Karpas-422 (cell line): Measurements from ENCODE around the gene AKAP13. TPM values are rescaled to one million over a fixed set of nuclear protein-coding genes. Genes with fewer than 3 reads are reported as not detected.
"Not testable (repeated sequence)": the region's sequence is repeated elsewhere in the genome, so short reads cannot be mapped to it uniquely, and the experiment has no call there.

Experiments used
- DNase-seq: peaks from one replicate; pipeline ENCODE4 v3.0.0-alpha.2; 2015
- H2AFZ ChIP-seq: fragments of 200-600 bp; sonication (generic); 2 replicates; pipeline ENCODE4 v1.6.1; 2014; ENCODE audit warnings: antibody characterized with exemption, low read length, mixed read lengths
- H3K27ac ChIP-seq: fragments of 200-600 bp; sonication (generic); 2 replicates; pipeline ENCODE4 v1.5.1; 2014; ENCODE audit warnings: mild to moderate bottlenecking, low read length, moderate library complexity
- H3K27me3 ChIP-seq: fragments of 200-600 bp; sonication (generic); 2 replicates; pipeline ENCODE4 v1.6.1; 2014; ENCODE audit warnings: low read length, mixed read lengths
- H3K36me3 ChIP-seq: fragments of 200-600 bp; sonication (generic); 2 replicates; pipeline ENCODE4 v1.6.1; 2014; ENCODE audit warnings: low read length, mixed read lengths; ENCODE audit not compliant: insufficient read depth
- H3K4me1 ChIP-seq: fragments of 200-600 bp; sonication (generic); 2 replicates; pipeline ENCODE4 v1.6.1; 2014; ENCODE audit warnings: mild to moderate bottlenecking, low read length, mixed read lengths
- H3K4me2 ChIP-seq: fragments of 200-600 bp; sonication (generic); 2 replicates; pipeline ENCODE4 v1.6.1; 2014; ENCODE audit warnings: low read length, low read depth, mild to moderate bottlenecking; ENCODE audit not compliant: poor library complexity, severe bottlenecking
- H3K4me3 ChIP-seq: fragments of 200-600 bp; sonication (generic); 2 replicates; pipeline ENCODE4 v1.5.1; 2014; ENCODE audit warnings: mild to moderate bottlenecking, antibody characterized with exemption, low read length, mixed read lengths
- H3K79me2 ChIP-seq: fragments of 200-600 bp; sonication (generic); 2 replicates; pipeline ENCODE4 v1.6.1; 2014; ENCODE audit warnings: mild to moderate bottlenecking, low read length, mixed read lengths
- H3K9ac ChIP-seq: fragments of 200-600 bp; sonication (generic); 2 replicates; pipeline ENCODE4 v1.6.0; 2014; ENCODE audit warnings: low read length
- H3K9me2 ChIP-seq: fragments of 200-600 bp; sonication (generic), shearing (Covaris generic); replicated peaks from 2 replicates; pipeline ENCODE4 v1.6.0; 2014; ENCODE audit warnings: mild to moderate bottlenecking, low read length, moderate library complexity; ENCODE audit not compliant: insufficient read depth
- H3K9me3 ChIP-seq: fragments of 300-700, 200-600 bp; sonication (generic); 2 replicates; pipeline ENCODE4 v1.6.1; 2014; ENCODE audit warnings: low read length, mixed read lengths
- H4K20me1 ChIP-seq: fragments of 200-600 bp; sonication (generic); 2 replicates; pipeline ENCODE4 v1.6.1; 2014; ENCODE audit warnings: mild to moderate bottlenecking, antibody characterized with exemption, low read length, low read depth; ENCODE audit not compliant: insufficient read depth
- total RNA-seq: library from RNA; depleted of rRNA; stranded (reverse); fragments of >200 nt; shearing (Covaris generic); gene quantifications from 2 replicates; pipeline ENCODE4 v1.2.3, GENCODE V29; 2014; ENCODE audit warnings: low replicate concordance

The AKAP13 gene
- total RNA-seq, 1 experiment from 2014 or later, result 166 TPM

- Histone ChIP-seq H4K20me1 (no peaks in the 10 kb centered on the region), H3K36me3 (no peaks in the 10 kb centered on the region), H3K27me3 (no peaks in the 10 kb centered on the region), H3K4me3 (peak overlapping the region; percentile 58), H3K4me2 (peak overlapping the region; percentile 78), H3K9ac (peak overlapping the region; percentile 66), H3K27ac (peak overlapping the region; percentile 96), H2AFZ (no peak overlapping the region), H3K79me2 (peaks cover 94% of the 10 kb centered on the region), H3K9me2 (no peaks in the 10 kb centered on the region), H3K9me3 (no peaks in the 10 kb centered on the region), H3K4me1 (peaks cover 96% of the 10 kb centered on the region)
- no peak for DNase-seq
Measured at GRCh38 chr15:85475711-85476110, 95.3 kb downstream of the AKAP13 start.

DNA sequence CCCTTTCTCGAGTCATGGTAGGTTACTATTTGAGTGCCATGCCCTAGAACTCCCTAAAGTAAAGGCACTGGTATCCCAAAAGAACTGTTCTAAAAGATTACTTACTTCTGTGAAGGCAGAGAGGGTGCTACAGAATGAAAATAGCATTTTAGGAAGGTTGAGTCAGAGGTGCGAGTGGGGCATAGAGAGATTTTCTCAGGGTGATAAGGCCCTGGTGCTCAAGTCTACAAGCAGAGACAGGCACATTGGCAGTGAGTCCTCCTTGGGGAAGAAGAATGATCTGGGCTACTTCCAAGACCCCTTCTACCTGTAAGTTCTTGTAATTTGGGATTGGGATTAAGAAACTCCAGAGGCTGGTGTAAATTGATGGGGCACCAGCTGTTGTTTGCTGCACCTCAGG is 96.7 kb downstream of the AKAP13 start:
- H4K20me1 ChIP-seq, result no peaks in the 10 kb centered on the region

DNA sequence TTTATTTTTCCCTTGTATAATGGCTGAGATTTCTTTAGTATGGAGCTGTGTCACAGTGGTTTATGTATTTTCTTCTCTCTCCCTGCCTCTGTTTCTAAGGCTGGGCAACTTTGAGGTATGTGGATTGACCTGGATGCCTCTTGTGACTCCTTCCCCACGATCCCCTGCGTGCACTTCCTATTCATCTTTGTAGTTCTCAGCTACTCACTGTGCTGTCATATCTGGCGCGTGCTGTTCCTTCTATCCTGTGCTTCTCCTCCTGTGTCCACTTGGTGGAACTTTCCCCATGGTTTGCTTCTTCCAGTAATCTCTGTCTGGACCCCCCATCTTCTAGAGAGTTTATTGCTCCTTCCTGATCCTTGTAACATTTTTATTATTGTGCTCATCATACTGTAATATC is 97.3 kb downstream of the AKAP13 start:
- H3K79me2 ChIP-seq, result peaks cover 96% of the 10 kb centered on the region
- peak overlapping the region; percentile 96 for H3K27ac ChIP-seq
- DNase-seq, result no peak

More for the DNA sequence above, 96.7 kb downstream of the AKAP13 start:
- Histone ChIP-seq H3K79me2 (peaks cover 96% of the 10 kb centered on the region), H3K9ac (peak overlapping the region; percentile 66), H3K4me3 (peak overlapping the region; percentile 58; the same call in 1 of the 2 replicates), H3K4me2 (peak overlapping the region; percentile 78), H3K4me1 (peaks cover 100% of the 10 kb centered on the region), H2AFZ (no peak overlapping the region), H3K9me3 (no peaks in the 10 kb centered on the region), H3K36me3 (no peaks in the 10 kb centered on the region), H3K27me3 (no peaks in the 10 kb centered on the region), H3K9me2 (no peaks in the 10 kb centered on the region), H3K27ac (peak overlapping the region; percentile 96)
- no peak for DNase-seq

DNA sequence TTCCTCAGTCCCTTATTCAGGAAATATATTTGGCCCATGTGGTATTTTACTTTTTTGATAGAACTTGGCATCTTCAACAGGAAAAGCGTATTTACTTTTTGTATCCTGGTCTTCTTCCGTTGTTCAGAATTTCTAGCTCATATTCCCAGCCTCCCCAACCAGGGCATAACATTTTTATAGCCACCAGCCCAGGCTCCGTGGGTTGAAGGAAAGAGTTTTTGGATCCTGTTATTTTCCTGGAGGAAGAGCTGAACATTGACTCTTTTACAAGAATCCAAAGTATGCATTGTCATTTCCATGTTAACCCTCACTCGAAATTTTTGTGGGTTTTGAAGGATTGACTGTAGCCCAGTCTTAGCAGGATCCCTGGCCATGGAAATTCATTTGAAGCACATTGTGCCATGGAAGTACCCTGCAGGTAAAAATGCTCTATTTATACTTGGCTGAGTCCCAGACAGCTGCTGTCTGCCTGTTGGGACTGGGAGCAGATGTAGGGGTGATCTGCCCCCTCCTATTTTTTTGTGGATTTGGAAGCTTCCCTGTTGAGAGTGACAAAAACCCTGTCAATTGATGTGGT is 98.8 kb downstream of the AKAP13 start:
- Histone ChIP-seq H2AFZ (no peak overlapping the region), H3K9me2 (no peaks in the 10 kb centered on the region), H3K9ac (peak overlapping the region; percentile 28; the same call in 1 of the 2 replicates), H3K27me3 (no peaks in the 10 kb centered on the region), H3K36me3 (no peaks in the 10 kb centered on the region), H3K27ac (peak overlapping the region; percentile 96), H3K4me3 (peak overlapping the region; percentile 8; the same call in 1 of the 2 replicates), H3K79me2 (peaks cover 91% of the 10 kb centered on the region), H3K9me3 (no peaks in the 10 kb centered on the region), H3K4me2 (no peak overlapping the region), H4K20me1 (no peaks in the 10 kb centered on the region), H3K4me1 (peaks cover 98% of the 10 kb centered on the region)
- no peak for DNase-seq

More for the DNA sequence above, 97.3 kb downstream of the AKAP13 start:
- no peak overlapping the region for H3K4me3 ChIP-seq
- no peaks in the 10 kb centered on the region for H3K9me3 ChIP-seq
- H3K9me2 ChIP-seq, result no peaks in the 10 kb centered on the region
- no peaks in the 10 kb centered on the region for H3K27me3 ChIP-seq
- no peak overlapping the region for H2AFZ ChIP-seq
- no peaks in the 10 kb centered on the region for H4K20me1 ChIP-seq
- H3K36me3 ChIP-seq, result no peaks in the 10 kb centered on the region
- peaks cover 100% of the 10 kb centered on the region for H3K4me1 ChIP-seq
- H3K9ac ChIP-seq, result peak overlapping the region; percentile 23; the same call in 1 of the 2 replicates
- peak overlapping the region; percentile 78 for H3K4me2 ChIP-seq

GRCh38 chr15:85480923-85481322 is 100.5 kb downstream of the AKAP13 start:
- Histone ChIP-seq H3K36me3 (no peaks in the 10 kb centered on the region), H4K20me1 (no peaks in the 10 kb centered on the region), H3K9me3 (no peaks in the 10 kb centered on the region), H3K9me2 (no peaks in the 10 kb centered on the region), H3K27ac (peak overlapping the region; percentile 96), H3K4me2 (peak overlapping the region; percentile 65), H3K79me2 (peaks cover 95% of the 10 kb centered on the region), H2AFZ (no peak overlapping the region), H3K9ac (peak overlapping the region; percentile 45), H3K4me3 (peak overlapping the region; percentile 29; the same call in 1 of the 2 replicates), H3K27me3 (no peaks in the 10 kb centered on the region), H3K4me1 (peaks cover 98% of the 10 kb centered on the region)
- DNase-seq, result peak; percentile 57

- not testable (repeated sequence) for H2AFZ ChIP-seq, H3K9me3 ChIP-seq, H3K36me3 ChIP-seq, H4K20me1 ChIP-seq, H3K9me2 ChIP-seq, H3K27me3 ChIP-seq, DNase-seq
- H3K79me2 ChIP-seq, result peaks cover 95% of the 10 kb centered on the region
- peak overlapping the region; percentile 29; the same call in 1 of the 2 replicates for H3K4me3 ChIP-seq
- H3K27ac ChIP-seq, result peak overlapping the region; percentile 96
- peak overlapping the region; percentile 45 for H3K9ac ChIP-seq
- H3K4me2 ChIP-seq, result peak overlapping the region; percentile 65
- peaks cover 98% of the 10 kb centered on the region for H3K4me1 ChIP-seq
Measured at GRCh38 chr15:85481543-85481942, 101.1 kb downstream of the AKAP13 start.

- peak; percentile 66 for DNase-seq
- Histone ChIP-seq H4K20me1 (no peaks in the 10 kb centered on the region), H3K9me2 (no peaks in the 10 kb centered on the region), H3K4me2 (peak overlapping the region; percentile 65), H3K27me3 (no peaks in the 10 kb centered on the region), H3K9me3 (no peaks in the 10 kb centered on the region), H3K9ac (peak overlapping the region; percentile 45), H3K4me1 (peaks cover 89% of the 10 kb centered on the region), H3K4me3 (no peak overlapping the region), H3K36me3 (peaks cover 6% of the 10 kb centered on the region), H2AFZ (no peak overlapping the region), H3K79me2 (peaks cover 95% of the 10 kb centered on the region), H3K27ac (peak overlapping the region; percentile 96)
Measured at GRCh38 chr15:85482894-85483293, 102.5 kb downstream of the AKAP13 start.

- not testable (repeated sequence) for H3K9me3 ChIP-seq, DNase-seq, H4K20me1 ChIP-seq, H2AFZ ChIP-seq, H3K36me3 ChIP-seq, H3K4me3 ChIP-seq, H3K9me2 ChIP-seq, H3K27me3 ChIP-seq
- H3K4me2 ChIP-seq, result peak overlapping the region; percentile 36
- H3K79me2 ChIP-seq, result peaks cover 95% of the 10 kb centered on the region
- peak overlapping the region; percentile 73 for H3K27ac ChIP-seq
- peak overlapping the region; percentile 33; the same call in 1 of the 2 replicates for H3K9ac ChIP-seq
- peaks cover 89% of the 10 kb centered on the region for H3K4me1 ChIP-seq
Measured at GRCh38 chr15:85483955-85484354, 103.6 kb downstream of the AKAP13 start.
